PC-9 (cell line): ENCODE measurements around the gene ARHGAP6. TPM values are rescaled to one million over a fixed set of nuclear protein-coding genes. Genes with fewer than 3 reads are reported as not detected.

Experiments
- BruUV-seq: library from RNA; stranded (reverse); fragments of 400-500 nt; replicated peaks from 2 replicates; lab custom pipeline; 2021; lab: Mats Ljungman, UMichigan
- CTCF ChIA-PET: fragments of 300-600 bp; sonication (Branson Sonifier 250); formaldehyde crosslinking; loops from one replicate; lab custom pipeline; 2022; ENCODE audit warnings: antibody characterized with exemption; lab: Charles Lee
- POLR2A ChIA-PET: fragments of 300-600 bp; sonication (Branson Sonifier 250); formaldehyde crosslinking; loops from one replicate; lab custom pipeline; 2022; ENCODE audit warnings: antibody characterized with exemption; ENCODE audit not compliant: unreplicated experiment; lab: Charles Lee
- DNase-seq, 2 experiments: peaks; one replicate each; pipeline versions ENCODE4 v3.0.0 to v3.0.0-alpha.2; 2015 to 2022; ENCODE audit warnings: mixed read lengths in 1 of 2
- H2AFZ ChIP-seq: fragments of 200-600 bp; sonication (generic); 2 replicates; pipeline ENCODE4 v1.8.1; 2017; ENCODE audit warnings: antibody characterized with exemption
- H3F3A ChIP-seq: fragments of 200-600 bp; sonication (generic); 2 replicates; pipeline ENCODE4 v1.8.1; 2017; ENCODE audit warnings: antibody characterized with exemption, mild to moderate bottlenecking, low read depth; ENCODE audit not compliant: insufficient read depth
- H3K27ac ChIP-seq: fragments of 200-600 bp; sonication (generic); 2 replicates; pipeline ENCODE4 v1.6.1; 2016; ENCODE audit warnings: mixed run types
- H3K27me3 ChIP-seq: fragments of 200-600 bp; sonication (generic); 2 replicates; pipeline ENCODE4 v1.6.1; 2016; ENCODE audit warnings: low read depth, mixed run types; ENCODE audit not compliant: insufficient read depth
- H3K36me3 ChIP-seq: fragments of 200-600 bp; sonication (generic); 2 replicates; pipeline ENCODE4 v1.6.1; 2016; ENCODE audit warnings: low read depth, mixed run types
- H3K4me1 ChIP-seq: fragments of 200-600 bp; sonication (generic); replicated peaks from 2 replicates; pipeline ENCODE4 v1.6.1; 2016; ENCODE audit warnings: mixed run types; ENCODE audit not compliant: insufficient read depth
- H3K4me2 ChIP-seq: fragments of 200-600 bp; sonication (generic); 2 replicates; pipeline ENCODE4 v1.6.1; 2017; ENCODE audit warnings: mixed run types
- H3K4me3 ChIP-seq: fragments of 200-600 bp; sonication (generic); 2 replicates; pipeline ENCODE4 v1.6.1; 2016; ENCODE audit warnings: mixed run types
- H3K79me2 ChIP-seq: fragments of 200-600 bp; sonication (generic); 2 replicates; pipeline ENCODE4 v1.6.1; 2017; ENCODE audit warnings: low read depth, mixed run types
- H3K9me2 ChIP-seq: fragments of 200-600 bp; sonication (generic); 2 replicates; pipeline ENCODE4 v1.8.1; 2017; ENCODE audit warnings: mild to moderate bottlenecking; ENCODE audit not compliant: insufficient read depth
- H3K9me3 ChIP-seq: fragments of 200-600 bp; sonication (generic); 2 replicates; pipeline ENCODE4 v1.8.1; 2016; ENCODE audit warnings: low read depth; ENCODE audit not compliant: insufficient read depth
- H4K20me1 ChIP-seq: fragments of 200-600 bp; sonication (generic); 2 replicates; pipeline ENCODE4 v1.8.1; 2017; ENCODE audit not compliant: insufficient read depth
- CTCF ChIP-seq: fragments of 200-600 bp; sonication (generic); conservative IDR thresholded peaks from 2 replicates; pipeline ENCODE4 v1.6.1; 2017; ENCODE audit warnings: mixed run types, antibody characterized with exemption, mild to moderate bottlenecking, moderate library complexity
- EZH2 ChIP-seq: fragments of 200-600 bp; sonication (generic); IDR thresholded peaks from 2 replicates; pipeline ENCODE4 v1.8.0; 2017; ENCODE audit warnings: antibody characterized with exemption, low read depth
- intact Hi-C: fragments of 100-400 bp; cut with micrococcal nuclease; formaldehyde crosslinking; loops from one replicate; pipeline ENCODE4 v1.10.0; 2022; ENCODE audit not compliant: unreplicated experiment
- total RNA-seq: library from RNA; stranded (reverse); gene quantifications from 2 replicates; pipeline ENCODE4 v1.2.3, GENCODE V29; 2021

The ARHGAP6 gene
- total RNA-seq, 1 experiment from 2014 or later, result not detected

- Histone ChIP-seq H3K27me3 (no peaks in the 10 kb centered on the region), H3K27ac (no peak overlapping the region), H3K79me2 (no peaks in the 10 kb centered on the region), H3K9me2 (no peaks in the 10 kb centered on the region), H3K36me3 (no peaks in the 10 kb centered on the region), H3K4me2 (no peak overlapping the region), H3F3A (no peaks in the 10 kb centered on the region), H4K20me1 (no peaks in the 10 kb centered on the region), H3K4me1 (no peaks in the 10 kb centered on the region), H3K4me3 (no peak overlapping the region), H3K9me3 (no peaks in the 10 kb centered on the region), H2AFZ (no peak overlapping the region)
- TF ChIP-seq EZH2, result no peak
- TF ChIP-seq CTCF, result no peak
- CTCF ChIA-PET, result no interaction called here
- no peak for DNase-seq
- POLR2A ChIA-PET, result no interaction called here
- BruUV-seq, result no TSS peak
- intact Hi-C loops, result no loop called here
Measured at GRCh38 chrX:11399489-11400094, 266.1 kb downstream of the ARHGAP6 start.

- Histone ChIP-seq H3F3A (no peaks in the 10 kb centered on the region), H3K36me3 (no peaks in the 10 kb centered on the region), H4K20me1 (no peaks in the 10 kb centered on the region), H3K4me2 (no peak overlapping the region), H3K79me2 (no peaks in the 10 kb centered on the region), H3K9me3 (no peaks in the 10 kb centered on the region), H3K27ac (no peak overlapping the region), H3K4me1 (no peaks in the 10 kb centered on the region), H3K9me2 (no peaks in the 10 kb centered on the region), H3K4me3 (no peak overlapping the region), H3K27me3 (no peaks in the 10 kb centered on the region), H2AFZ (no peak overlapping the region)
- BruUV-seq, result no TSS peak
- CTCF ChIA-PET, result no interaction called here
- TF ChIP-seq CTCF, result no peak
- TF ChIP-seq EZH2, result no peak
- DNase-seq, result no peak
- intact Hi-C loops, result no loop called here
- POLR2A ChIA-PET, result no interaction called here
Measured at GRCh38 chrX:11398785-11399184, 266.9 kb downstream of the ARHGAP6 start.

GRCh38 chrX:11398139-11398538, 267.6 kb downstream of the ARHGAP6 start:
- H3K36me3 ChIP-seq, result no peaks in the 10 kb centered on the region
- POLR2A ChIA-PET, result no interaction called here
- no peaks in the 10 kb centered on the region for H3K9me3 ChIP-seq
- no peak for DNase-seq
- H3K9me2 ChIP-seq, result no peaks in the 10 kb centered on the region
- no peaks in the 10 kb centered on the region for H3K27me3 ChIP-seq
- H3K4me3 ChIP-seq, result no peak overlapping the region
- no peak overlapping the region for H3K4me2 ChIP-seq
- no peaks in the 10 kb centered on the region for H3F3A ChIP-seq
- BruUV-seq, result no TSS peak
- CTCF ChIA-PET, result no interaction called here
- no peak for TF ChIP-seq EZH2
- no peak for TF ChIP-seq CTCF
- no peak overlapping the region for H2AFZ ChIP-seq
- no peak overlapping the region for H3K27ac ChIP-seq
- intact Hi-C loops, result no loop called here
- no peaks in the 10 kb centered on the region for H3K4me1 ChIP-seq
- no peaks in the 10 kb centered on the region for H4K20me1 ChIP-seq
- H3K79me2 ChIP-seq, result no peaks in the 10 kb centered on the region
